GM18873 (cell line): Measurements from ENCODE around the gene TFF3.

ENCODE experiments used
- ATAC-seq: cut with Tn5 transposase; IDR thresholded peaks from one replicate; pipeline ENCODE4 v1.9.1; 2021; ENCODE audit warnings: mild to moderate bottlenecking, moderate library complexity, moderate number of reproducible peaks; ENCODE audit not compliant: unreplicated experiment, low FRiP score

Gene TFF3

GRCh38 chr21:42347601-42348327 is 32.6 kb upstream of the TFF3 start:
- ATAC-seq: no peak

GRCh38 chr21:42346866-42347600 is 31.8 kb upstream of the TFF3 start:
- no peak for ATAC-seq

- no peak for ATAC-seq
Measured at GRCh38 chr21:42346441-42346840, 31.2 kb upstream of the TFF3 start.

GRCh38 chr21:42344631-42345030 is 29.4 kb upstream of the TFF3 start:
- no peak for ATAC-seq

- no peak for ATAC-seq
Measured at GRCh38 chr21:42343963-42344510, 28.8 kb upstream of the TFF3 start.

GRCh38 chr21:42343556-42343955 is 28.3 kb upstream of the TFF3 start:
- no peak for ATAC-seq

GRCh38 chr21:42343101-42343500 is 27.9 kb upstream of the TFF3 start:
- ATAC-seq: no peak

GRCh38 chr21:42341776-42342542 is 26.8 kb upstream of the TFF3 start:
- ATAC-seq: no peak

- ATAC-seq: no peak
Measured at GRCh38 chr21:42340187-42341050, 25.2 kb upstream of the TFF3 start.

GRCh38 chr21:42338729-42339715 is 23.8 kb upstream of the TFF3 start:
- no peak for ATAC-seq

GRCh38 chr21:42337830-42338728 is 22.9 kb upstream of the TFF3 start:
- ATAC-seq: no peak

- no peak for ATAC-seq
Measured at GRCh38 chr21:42337276-42337675, 22.1 kb upstream of the TFF3 start.

- ATAC-seq: no peak
Measured at GRCh38 chr21:42336054-42336453, 20.8 kb upstream of the TFF3 start.

- no peak for ATAC-seq
Measured at GRCh38 chr21:42332557-42333317, 17.5 kb upstream of the TFF3 start.

- ATAC-seq: no peak
Measured at GRCh38 chr21:42331660-42332059, 16.5 kb upstream of the TFF3 start.

GRCh38 chr21:42330380-42331371 is 15.5 kb upstream of the TFF3 start:
- no peak for ATAC-seq
